HepG2 (cell line): ENCODE results near the gene ZNRD2. TPM values are rescaled to one million over a fixed set of nuclear protein-coding genes. Genes with fewer than 3 reads are reported as not detected.

Source experiments
- CENPX ChIP-seq: sonication (generic); formaldehyde crosslinking; IDR thresholded peaks from 2 replicates; pipeline ENCODE4 v1.9.0; 2021; ENCODE audit warnings: mild to moderate bottlenecking, missing genetic modification reagents, moderate library complexity
- HES4 ChIP-seq: sonication (generic); formaldehyde crosslinking; IDR thresholded peaks from 2 replicates; pipeline ENCODE4 v1.9.0; 2021; ENCODE audit warnings: mild to moderate bottlenecking, missing genetic modification reagents, borderline replicate concordance
- HNF4G ChIP-seq, 2 experiments: sonication (generic) in 1 of 2; formaldehyde crosslinking in 1 of 2; IDR thresholded peaks; 2 replicates each; pipeline versions ENCODE4 v1.4.0 to v1.6.1; 2011 to 2020; ENCODE audit warnings: borderline replicate concordance in 2 of 2, low read depth in 2 of 2, mild to moderate bottlenecking in 2 of 2, low read length in 1 of 2, missing genetic modification reagents in 1 of 2, moderate library complexity in 1 of 2
- KDM2A ChIP-seq: sonication (generic); formaldehyde crosslinking; IDR thresholded peaks from 2 replicates; pipeline ENCODE4 v1.4.0; 2020; ENCODE audit warnings: low read depth, missing genetic modification reagents, borderline replicate concordance
- KDM4B ChIP-seq: sonication (generic); formaldehyde crosslinking; IDR thresholded peaks from 2 replicates; pipeline ENCODE4 v1.4.0; 2020; ENCODE audit warnings: missing genetic modification reagents
- PCBP1 ChIP-seq: fragments of 200-400 bp; formaldehyde crosslinking; IDR thresholded peaks from 2 replicates; pipeline ENCODE4 v1.6.1; 2017; ENCODE audit warnings: mild to moderate bottlenecking, low read depth, low read length, borderline replicate concordance
- RORA ChIP-seq: sonication (generic); formaldehyde crosslinking; IDR thresholded peaks from 2 replicates; pipeline ENCODE4 v1.5.0; 2020; ENCODE audit warnings: mild to moderate bottlenecking, missing genetic modification reagents, moderate library complexity
- U2AF2 ChIP-seq: fragments of 200-400 bp; formaldehyde crosslinking; IDR thresholded peaks from 2 replicates; pipeline ENCODE4 v1.6.1; 2017; ENCODE audit warnings: low read depth, mild to moderate bottlenecking, low read length
- ZNF138 ChIP-seq: sonication (generic); formaldehyde crosslinking; IDR thresholded peaks from 2 replicates; pipeline ENCODE4 v1.5.0; 2020; ENCODE audit warnings: mild to moderate bottlenecking, low read depth, missing genetic modification reagents
- ZNF350 ChIP-seq: sonication (generic); formaldehyde crosslinking; IDR thresholded peaks from 2 replicates; pipeline ENCODE4 v1.4.0; 2020; ENCODE audit warnings: mild to moderate bottlenecking, low read depth, missing genetic modification reagents, borderline replicate concordance
- ZNF776 ChIP-seq: sonication (generic); formaldehyde crosslinking; IDR thresholded peaks from 2 replicates; pipeline ENCODE4 v1.4.0; 2020; ENCODE audit warnings: mild to moderate bottlenecking, missing genetic modification reagents
- ZSCAN25 ChIP-seq: sonication (generic); formaldehyde crosslinking; IDR thresholded peaks from 2 replicates; pipeline ENCODE4 v1.8.0; 2022; ENCODE audit warnings: mild to moderate bottlenecking, missing genetic modification reagents
- polyA plus RNA-seq, 8 experiments: library from polyadenylated mRNA; depleted of rRNA in 3 of 8; stranded (reverse) in 7 of 8; unstranded in 1 of 8; fragments of >200 nt; fragmentation: Illumina TruSeq in 4 of 8; extraction: Trizol in 4 of 8; gene quantifications; 2 replicates each; pipeline versions ENCODE4 v1.2.1 to v1.2.3, GENCODE V29; 2011 to 2016; ENCODE audit warnings: low read depth in 4 of 8, missing spikeins in 1 of 8, mixed read lengths in 1 of 8; ENCODE audit not compliant: insufficient read depth in 1 of 8
- total RNA-seq, 5 experiments: library from RNA; depleted of rRNA; stranded (reverse); fragments of >200 nt; fragmentation: Illumina TruSeq; extraction: Trizol; gene quantifications; 2 replicates each; pipeline ENCODE4 v1.2.3, GENCODE V29; 2016; ENCODE audit warnings: low read depth in 1 of 5
- TF ChIP-seq, protein P1 (sequence below): sonication (generic); formaldehyde crosslinking; IDR thresholded peaks from 2 replicates; pipeline ENCODE4 v1.4.0; 2020; ENCODE audit warnings: mild to moderate bottlenecking, missing genetic modification reagents
- TF ChIP-seq, protein P2 (sequence below): sonication (generic); formaldehyde crosslinking; IDR thresholded peaks from 2 replicates; pipeline ENCODE4 v1.5.1; 2020; ENCODE audit warnings: mild to moderate bottlenecking, missing genetic modification reagents, borderline replicate concordance
- TF ChIP-seq, protein P3 (sequence below): sonication (generic); formaldehyde crosslinking; IDR thresholded peaks from 2 replicates; pipeline ENCODE4 v1.5.1; 2020; ENCODE audit warnings: mild to moderate bottlenecking, moderate library complexity, missing genetic modification reagents
- TF ChIP-seq, protein P4 (sequence below): sonication (generic); formaldehyde crosslinking; conservative IDR thresholded peaks from 2 replicates; pipeline ENCODE4 v1.8.1; 2023; ENCODE audit warnings: missing genetic modification reagents

Gene ZNRD2
- total and polyA plus RNA-seq, 2 of the 13 experiments (the other 11 are each of a cell fraction or from before 2014, with no cell fraction given) = 29.2 to 34.0 TPM

DNA sequence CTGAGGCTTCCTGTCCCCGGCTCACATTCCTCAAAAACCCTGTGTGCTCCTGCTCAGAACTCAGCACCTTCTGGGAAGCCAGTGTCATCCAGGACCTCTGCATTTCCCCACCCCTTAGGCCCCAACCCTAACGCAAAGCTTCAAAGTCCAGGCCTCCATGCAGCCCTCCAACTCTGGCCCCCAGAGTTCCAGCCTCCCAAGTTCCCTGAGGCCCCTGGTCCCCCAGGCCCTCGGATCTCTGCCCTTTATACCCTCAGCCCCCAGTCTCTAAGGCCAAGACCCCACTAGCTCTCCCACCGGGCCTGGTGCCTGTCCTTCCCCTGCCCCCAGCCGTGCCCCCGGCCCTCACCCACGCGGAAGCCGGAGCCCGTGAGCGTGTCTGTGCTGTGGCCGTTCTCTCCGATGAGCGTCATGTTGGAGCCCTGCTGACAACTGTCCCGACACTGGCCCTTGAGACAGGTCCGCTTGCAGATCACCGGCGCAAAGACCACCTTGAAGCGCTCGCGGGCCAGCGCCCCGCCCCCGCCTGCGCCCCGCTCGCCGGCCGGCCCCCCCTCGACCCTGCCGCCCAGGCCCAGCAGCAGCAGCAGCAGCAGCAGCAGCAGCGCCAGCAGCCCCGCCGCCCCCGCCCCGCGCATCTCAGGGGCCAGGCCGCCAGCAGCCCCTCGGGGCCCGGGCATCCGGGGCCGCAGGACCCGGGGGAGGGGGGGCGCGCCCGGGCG is 12.8 kb upstream of the ZNRD2 start (continued):
- TF ChIP-seq, protein P1, sequence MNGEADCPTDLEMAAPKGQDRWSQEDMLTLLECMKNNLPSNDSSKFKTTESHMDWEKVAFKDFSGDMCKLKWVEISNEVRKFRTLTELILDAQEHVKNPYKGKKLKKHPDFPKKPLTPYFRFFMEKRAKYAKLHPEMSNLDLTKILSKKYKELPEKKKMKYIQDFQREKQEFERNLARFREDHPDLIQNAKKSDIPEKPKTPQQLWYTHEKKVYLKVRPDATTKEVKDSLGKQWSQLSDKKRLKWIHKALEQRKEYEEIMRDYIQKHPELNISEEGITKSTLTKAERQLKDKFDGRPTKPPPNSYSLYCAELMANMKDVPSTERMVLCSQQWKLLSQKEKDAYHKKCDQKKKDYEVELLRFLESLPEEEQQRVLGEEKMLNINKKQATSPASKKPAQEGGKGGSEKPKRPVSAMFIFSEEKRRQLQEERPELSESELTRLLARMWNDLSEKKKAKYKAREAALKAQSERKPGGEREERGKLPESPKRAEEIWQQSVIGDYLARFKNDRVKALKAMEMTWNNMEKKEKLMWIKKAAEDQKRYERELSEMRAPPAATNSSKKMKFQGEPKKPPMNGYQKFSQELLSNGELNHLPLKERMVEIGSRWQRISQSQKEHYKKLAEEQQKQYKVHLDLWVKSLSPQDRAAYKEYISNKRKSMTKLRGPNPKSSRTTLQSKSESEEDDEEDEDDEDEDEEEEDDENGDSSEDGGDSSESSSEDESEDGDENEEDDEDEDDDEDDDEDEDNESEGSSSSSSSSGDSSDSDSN (CRISPR knock-in tag) = peak; percentile 73
- TF ChIP-seq, protein P2, sequence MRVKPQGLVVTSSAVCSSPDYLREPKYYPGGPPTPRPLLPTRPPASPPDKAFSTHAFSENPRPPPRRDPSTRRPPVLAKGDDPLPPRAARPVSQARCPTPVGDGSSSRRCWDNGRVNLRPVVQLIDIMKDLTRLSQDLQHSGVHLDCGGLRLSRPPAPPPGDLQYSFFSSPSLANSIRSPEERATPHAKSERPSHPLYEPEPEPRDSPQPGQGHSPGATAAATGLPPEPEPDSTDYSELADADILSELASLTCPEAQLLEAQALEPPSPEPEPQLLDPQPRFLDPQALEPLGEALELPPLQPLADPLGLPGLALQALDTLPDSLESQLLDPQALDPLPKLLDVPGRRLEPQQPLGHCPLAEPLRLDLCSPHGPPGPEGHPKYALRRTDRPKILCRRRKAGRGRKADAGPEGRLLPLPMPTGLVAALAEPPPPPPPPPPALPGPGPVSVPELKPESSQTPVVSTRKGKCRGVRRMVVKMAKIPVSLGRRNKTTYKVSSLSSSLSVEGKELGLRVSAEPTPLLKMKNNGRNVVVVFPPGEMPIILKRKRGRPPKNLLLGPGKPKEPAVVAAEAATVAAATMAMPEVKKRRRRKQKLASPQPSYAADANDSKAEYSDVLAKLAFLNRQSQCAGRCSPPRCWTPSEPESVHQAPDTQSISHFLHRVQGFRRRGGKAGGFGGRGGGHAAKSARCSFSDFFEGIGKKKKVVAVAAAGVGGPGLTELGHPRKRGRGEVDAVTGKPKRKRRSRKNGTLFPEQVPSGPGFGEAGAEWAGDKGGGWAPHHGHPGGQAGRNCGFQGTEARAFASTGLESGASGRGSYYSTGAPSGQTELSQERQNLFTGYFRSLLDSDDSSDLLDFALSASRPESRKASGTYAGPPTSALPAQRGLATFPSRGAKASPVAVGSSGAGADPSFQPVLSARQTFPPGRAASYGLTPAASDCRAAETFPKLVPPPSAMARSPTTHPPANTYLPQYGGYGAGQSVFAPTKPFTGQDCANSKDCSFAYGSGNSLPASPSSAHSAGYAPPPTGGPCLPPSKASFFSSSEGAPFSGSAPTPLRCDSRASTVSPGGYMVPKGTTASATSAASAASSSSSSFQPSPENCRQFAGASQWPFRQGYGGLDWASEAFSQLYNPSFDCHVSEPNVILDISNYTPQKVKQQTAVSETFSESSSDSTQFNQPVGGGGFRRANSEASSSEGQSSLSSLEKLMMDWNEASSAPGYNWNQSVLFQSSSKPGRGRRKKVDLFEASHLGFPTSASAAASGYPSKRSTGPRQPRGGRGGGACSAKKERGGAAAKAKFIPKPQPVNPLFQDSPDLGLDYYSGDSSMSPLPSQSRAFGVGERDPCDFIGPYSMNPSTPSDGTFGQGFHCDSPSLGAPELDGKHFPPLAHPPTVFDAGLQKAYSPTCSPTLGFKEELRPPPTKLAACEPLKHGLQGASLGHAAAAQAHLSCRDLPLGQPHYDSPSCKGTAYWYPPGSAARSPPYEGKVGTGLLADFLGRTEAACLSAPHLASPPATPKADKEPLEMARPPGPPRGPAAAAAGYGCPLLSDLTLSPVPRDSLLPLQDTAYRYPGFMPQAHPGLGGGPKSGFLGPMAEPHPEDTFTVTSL (CRISPR knock-in tag) = no peak
- TF ChIP-seq HNF4G (IDR thresholded peaks at IDR 0.05; ENCODE audit: borderline replicate concordance, low read depth, low read length) (peak; percentile 84), HNF4G (CRISPR knock-in tag; IDR thresholded peaks at IDR 0.05; ENCODE audit: borderline replicate concordance, low read depth) (no peak), U2AF2 (0 out of 2 replicates have a peak, but pooled peaks have one; percentile 51), KDM2A (CRISPR knock-in tag) (peak; percentile 38; the same call in 1 of the 2 replicates), RORA (no peak), PCBP1 (0 out of 2 replicates have a peak, but pooled peaks have one; percentile 47), ZNF138 (CRISPR knock-in tag) (no peak), ZSCAN25 (CRISPR knock-in tag) (peak; percentile 48; the same call in 1 of the 2 replicates), ZNF350 (CRISPR knock-in tag) (peak; percentile 66; the same call in 1 of the 2 replicates), CENPX (CRISPR knock-in tag) (no peak), KDM4B (CRISPR knock-in tag) (0 out of 2 replicates have a peak, but pooled peaks have one; percentile 52), HES4 (0 out of 2 replicates have a peak, but pooled peaks have one; percentile 16), ZNF776 (0 out of 2 replicates have a peak, but pooled peaks have one; percentile 16)
- TF ChIP-seq, protein P3, sequence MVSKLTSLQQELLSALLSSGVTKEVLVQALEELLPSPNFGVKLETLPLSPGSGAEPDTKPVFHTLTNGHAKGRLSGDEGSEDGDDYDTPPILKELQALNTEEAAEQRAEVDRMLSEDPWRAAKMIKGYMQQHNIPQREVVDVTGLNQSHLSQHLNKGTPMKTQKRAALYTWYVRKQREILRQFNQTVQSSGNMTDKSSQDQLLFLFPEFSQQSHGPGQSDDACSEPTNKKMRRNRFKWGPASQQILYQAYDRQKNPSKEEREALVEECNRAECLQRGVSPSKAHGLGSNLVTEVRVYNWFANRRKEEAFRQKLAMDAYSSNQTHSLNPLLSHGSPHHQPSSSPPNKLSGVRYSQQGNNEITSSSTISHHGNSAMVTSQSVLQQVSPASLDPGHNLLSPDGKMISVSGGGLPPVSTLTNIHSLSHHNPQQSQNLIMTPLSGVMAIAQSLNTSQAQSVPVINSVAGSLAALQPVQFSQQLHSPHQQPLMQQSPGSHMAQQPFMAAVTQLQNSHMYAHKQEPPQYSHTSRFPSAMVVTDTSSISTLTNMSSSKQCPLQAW (CRISPR knock-in tag) = 0 out of 2 replicates have a peak, but pooled peaks have one; percentile 20
- TF ChIP-seq, protein P4, sequence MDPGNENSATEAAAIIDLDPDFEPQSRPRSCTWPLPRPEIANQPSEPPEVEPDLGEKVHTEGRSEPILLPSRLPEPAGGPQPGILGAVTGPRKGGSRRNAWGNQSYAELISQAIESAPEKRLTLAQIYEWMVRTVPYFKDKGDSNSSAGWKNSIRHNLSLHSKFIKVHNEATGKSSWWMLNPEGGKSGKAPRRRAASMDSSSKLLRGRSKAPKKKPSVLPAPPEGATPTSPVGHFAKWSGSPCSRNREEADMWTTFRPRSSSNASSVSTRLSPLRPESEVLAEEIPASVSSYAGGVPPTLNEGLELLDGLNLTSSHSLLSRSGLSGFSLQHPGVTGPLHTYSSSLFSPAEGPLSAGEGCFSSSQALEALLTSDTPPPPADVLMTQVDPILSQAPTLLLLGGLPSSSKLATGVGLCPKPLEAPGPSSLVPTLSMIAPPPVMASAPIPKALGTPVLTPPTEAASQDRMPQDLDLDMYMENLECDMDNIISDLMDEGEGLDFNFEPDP = no peak
